Gastrocnemius medialis (tissue), 4 donors: ENCODE data around the gene DNAJC22.

Experiments
- CTCF ChIP-seq, 5 experiments: fragments of 450-650 bp in 3 of 5; fragments of 200-600 bp in 2 of 5; sonication (generic) in 2 of 5; IDR thresholded peaks in 4 of 5; conservative IDR thresholded peaks in 1 of 5; 1 replicate in 4 of 5; 2 replicates in 1 of 5; pipeline ENCODE4 v1.5.1; 2016 to 2019; ENCODE audit warnings: antibody characterized with exemption in 5 of 5, mild to moderate bottlenecking in 3 of 5, moderate library complexity in 3 of 5
- POLR2A ChIP-seq, 2 donors: fragments of 450-650 bp; IDR thresholded peaks; one replicate each; pipeline ENCODE4 v1.6.1; 2017; ENCODE audit warnings: antibody characterized with exemption in 2 of 2, mild to moderate bottlenecking in 2 of 2, moderate library complexity in 2 of 2

GRCh38 chr12:49377386-49377785 lies 30.7 kb downstream of the DNAJC22 start:
- TF ChIP-seq CTCF (IDR thresholded peaks at IDR 0.05 in 4 of 5, conservative IDR thresholded peaks at IDR 0.05 in 1 of 5) (no peak), POLR2A (IDR thresholded peaks at IDR 0.05) (no peak)
